A549 (cell line): ENCODE measurements around the gene TMEM86B. TPM values are rescaled to one million over a fixed set of nuclear protein-coding genes. Genes with fewer than 3 reads are reported as not detected.

Experiments
- ATAC-seq, 2 experiments: fragments of 200-7000 bp in 1 of 2; fragments of >200 bp in 1 of 2; cut with Nextera tagmentation in 1 of 2; cut with Tn5 transposase in 1 of 2; 3 replicates each; pipeline versions ENCODE4 v1.8.0 to v1.9.1; 2018 to 2020; ENCODE audit warnings: mild to moderate bottlenecking in 1 of 2, moderate library complexity in 1 of 2
- CTCF ChIA-PET: fragments of 300-600 bp; sonication (Branson Sonifier 250); formaldehyde crosslinking; extraction: SDS; loops from one replicate; lab custom pipeline; 2021; ENCODE audit warnings: antibody characterized with exemption, inconsistent platforms; lab: Yijun Ruan, JAX
- POLR2A ChIA-PET: fragments of 350-600 bp; formaldehyde crosslinking; extraction: SDS; loops from one replicate; lab custom pipeline; 2021; ENCODE audit warnings: antibody characterized with exemption, inconsistent platforms; lab: Yijun Ruan, JAX
- DNase-seq, 2 experiments: peaks; one replicate each; pipeline versions ENCODE4 v3.0.0 to v3.0.0-alpha.2; 2011 to 2016; ENCODE audit warnings: low read depth in 1 of 2, low spot score in 1 of 2
- FAIRE-seq: peaks from 2 replicates; lab custom pipeline; 2011; peaks lifted over from hg19 to GRCh38; lab: Jason Lieb, UNC
- H3K27ac ChIP-seq, 2 experiments: fragments of >200 bp; sonication (Bioruptor Twin); formaldehyde crosslinking; 3 replicates each; pipeline ENCODE4 v1.5.1; 2016 to 2017
- H3K4me1 ChIP-seq: fragments of >200 bp; sonication (Bioruptor Twin); formaldehyde crosslinking; 3 replicates; pipeline ENCODE4 v1.6.1; 2016
- H3K4me2 ChIP-seq: fragments of >200 bp; sonication (Bioruptor Twin); formaldehyde crosslinking; 3 replicates; pipeline ENCODE4 v1.6.1; 2016
- H3K4me3 ChIP-seq: fragments of >200 bp; sonication (Bioruptor Twin); formaldehyde crosslinking; 3 replicates; pipeline ENCODE4 v1.5.1; 2016
- H3K9me3 ChIP-seq: fragments of >200 bp; sonication (Bioruptor Twin); formaldehyde crosslinking; 3 replicates; pipeline ENCODE4 v1.6.1; 2016
- ATOH8 ChIP-seq: fragments of 250-450 bp; sonication (Bioruptor Pico); IDR thresholded peaks from 2 replicates; pipeline ENCODE4 v1.5.0; 2020; ENCODE audit warnings: low read depth, mild to moderate bottlenecking, moderate library complexity
- CBX8 ChIP-seq: fragments of 200-600 bp; sonication (generic); IDR thresholded peaks from 2 replicates; pipeline ENCODE4 v1.6.1; 2016
- CTCF ChIP-seq: fragments of >200 bp; sonication (Bioruptor Twin); formaldehyde crosslinking; IDR thresholded peaks from 3 replicates; pipeline ENCODE4 v1.5.1; 2016
- E2F6 ChIP-seq: IDR thresholded peaks from 2 replicates; pipeline ENCODE4 v1.6.1; 2012; ENCODE audit warnings: low read depth, borderline replicate concordance
- FOSL2 ChIP-seq, 2 experiments: fragments of 450-650 bp in 1 of 2; fragments of >200 bp in 1 of 2; sonication (Bioruptor Twin) in 1 of 2; formaldehyde crosslinking; IDR thresholded peaks; 2 replicates each; pipeline versions ENCODE4 v1.5.0 to v1.6.1; 2016 to 2020; ENCODE audit warnings: mild to moderate bottlenecking in 1 of 2, moderate library complexity in 1 of 2
- HES2 ChIP-seq: fragments of >200 bp; sonication (Bioruptor Twin); formaldehyde crosslinking; IDR thresholded peaks from 2 replicates; pipeline ENCODE4 v1.6.1; 2016
- JUN ChIP-seq, 2 experiments: fragments of >200 bp; sonication (Bioruptor Twin); formaldehyde crosslinking; IDR thresholded peaks; 2 replicates in 1 of 2; 3 replicates in 1 of 2; pipeline ENCODE4 v1.6.1; 2016 to 2017
- MAX ChIP-seq: IDR thresholded peaks from 2 replicates; pipeline ENCODE4 v1.6.1; 2012
- POLR2A ChIP-seq: IDR thresholded peaks from 2 replicates; pipeline ENCODE4 v1.6.1; 2012; ENCODE audit warnings: mild to moderate bottlenecking, low read length
- RCOR1 ChIP-seq: fragments of 150-350 bp; IDR thresholded peaks from 2 replicates; pipeline ENCODE4 v1.6.1; 2014; ENCODE audit warnings: antibody characterized with exemption, low read length, low read depth
- REST ChIP-seq: fragments of 200-600 bp; sonication (generic); IDR thresholded peaks from 2 replicates; pipeline ENCODE4 v1.6.1; 2016; ENCODE audit warnings: antibody characterized with exemption, mild to moderate bottlenecking, moderate library complexity
- RFX5 ChIP-seq: fragments of 450-650 bp; IDR thresholded peaks from 2 replicates; pipeline ENCODE4 v1.7.1; 2014; ENCODE audit warnings: antibody characterized with exemption, mild to moderate bottlenecking, moderate library complexity
- ZC3H11A ChIP-seq: fragments of 450-650 bp; IDR thresholded peaks from 2 replicates; pipeline ENCODE4 v1.6.1; 2014; ENCODE audit warnings: antibody characterized with exemption, mild to moderate bottlenecking
- WGBS: methylation state at CpG from one replicate; pipeline ENCODE4 v1.1.6; 2017; ENCODE audit errors: missing lambda C conversion rate; 5-methylcytosine and 5-hydroxymethylcytosine counted together
- polyA plus RNA-seq, 4 experiments: library from polyadenylated mRNA; depleted of rRNA in 3 of 4; stranded (reverse); fragments of >200 nt; fragmentation: RNase III in 1 of 4; extraction: RNeasy Plus Mini Kit Qiagen cat#74134 plus additional on column Dnase treatment in 1 of 4; gene quantifications; 2 replicates in 3 of 4; 3 replicates in 1 of 4; pipeline ENCODE4 v1.2.3, GENCODE V29; 2011 to 2017

Gene TMEM86B
- polyA plus RNA-seq, 2 of the 4 experiments (the other 2 are of a cell fraction) = 1.6 to 3.4 TPM

GRCh38 chr19:55208880-55209692, 19.5 kb downstream of the TMEM86B start, which contains the start of gene PTPRH (continued):
- TF ChIP-seq ATOH8 (no peak; the same call in 1 of the 2 replicates), POLR2A (no peak), HES2 (no peak), REST (no peak), RFX5 (no peak), ZC3H11A (no peak), E2F6 (peak; percentile 73; the same call in 1 of the 2 replicates)

GRCh38 chr19:55206664-55207500, 21.7 kb downstream of the TMEM86B start:
- Histone ChIP-seq H3K9me3 (no peaks in the 10 kb centered on the region), H3K4me3 (peak overlapping the region; percentile 30), H3K4me1 (peaks cover 43% of the 10 kb centered on the region), H3K27ac (peak overlapping the region; percentile 62 to 83), H3K4me2 (peak overlapping the region; percentile 78)
- 26% methylated on average over 29 of the region's 29 CpGs for WGBS
- ChIA-PET CTCF (interaction anchor here (0.6 to 1.9 kb wide), 7 partner anchors 9 to 211 kb away, joined by 3 to 10 read pairs (median 4); partner anchors contain the start of gene TMEM238), POLR2A (interaction anchor here (0.7 to 1.3 kb wide), 3 partner anchors 9 to 52 kb away, joined by 3 to 6 read pairs (median 4); partner anchors contain the start of gene PPP6R1)
- no peak for TF ChIP-seq RCOR1
- no peak for TF ChIP-seq CBX8
- TF ChIP-seq MAX = peak; percentile 83
- TF ChIP-seq FOSL2 (IDR thresholded peaks at IDR 0.05) = peak; percentile 61; the same call in 1 of the 2 replicates
- TF ChIP-seq FOSL2 (CRISPR knock-in tag; IDR thresholded peaks at IDR 0.05) = peak; percentile 99
- 0 out of 2 replicates have a peak, but pooled peaks have one; percentile 25 for TF ChIP-seq E2F6
- no peak for TF ChIP-seq CTCF
- peak in 1 of 2 experiments; percentile 58; a peak in 2 of 5 replicates for TF ChIP-seq JUN (IDR thresholded peaks at IDR 0.05)
- peak; percentile 93 to 100 for DNase-seq
- FAIRE-seq = no peak
- ATAC-seq = peak; percentile 82 to 88
